Left renal cortex interstitium (tissue), 4 donors: Measurements from ENCODE around the gene KCNE4. TPM values are rescaled to one million over a fixed set of nuclear protein-coding genes. Genes with fewer than 3 reads are reported as not detected.

Experiments
- polyA plus RNA-seq, 4 donors: library from polyadenylated mRNA; unstranded; fragments of 120-200 nt; gene quantifications; one replicate each; pipeline ENCODE4 v1.2.1, GENCODE V29; 2013; ENCODE audit not compliant: insufficient read length in 4 of 4

KCNE4 gene
- polyA plus RNA-seq, 4 donors, result 14.3 to 21.2 (median 16.1) TPM

Other genes with a start within 250 kb of the KCNE4 start
- gene ACSL3, start 191.2 kb upstream of the KCNE4 start, polyA plus RNA-seq, result 10 to 100 TPM; 53.5 to 83.9 (median 73.4) TPM